Transverse colon (tissue), 4 donors: ENCODE results near the gene SLC2A13. TPM values are rescaled to one million over a fixed set of nuclear protein-coding genes. Genes with fewer than 3 reads are reported as not detected.

Experiments
- DNase-seq: peaks from one replicate; pipeline ENCODE4 v3.0.0-alpha.2; 2019
- H3K27ac ChIP-seq, 4 donors: fragments of 200-600 bp; sonication (generic); 2 replicates each; pipeline ENCODE4 v1.5.1; 2016 to 2018; ENCODE audit warnings: inconsistent platforms in 4 of 4
- H3K27me3 ChIP-seq: fragments of 200-600 bp; sonication (generic); 2 replicates; pipeline ENCODE4 v1.5.1; 2017; ENCODE audit warnings: inconsistent platforms
- H3K36me3 ChIP-seq, 4 donors: fragments of 200-600 bp; sonication (generic); 2 replicates each; pipeline ENCODE4 v1.5.1; 2017 to 2019; ENCODE audit warnings: inconsistent platforms in 4 of 4
- H3K4me1 ChIP-seq, 4 donors: fragments of 200-600 bp; sonication (generic); 2 replicates each; pipeline ENCODE4 v1.5.1; 2017 to 2020; ENCODE audit warnings: inconsistent platforms in 4 of 4
- H3K4me3 ChIP-seq, 4 donors: fragments of 200-600 bp; sonication (generic); 1 replicate in 1 of 4; 2 replicates in 3 of 4; pipeline versions ENCODE4 v1.5.1 to v1.6.1; 2017 to 2019; ENCODE audit warnings: inconsistent platforms in 4 of 4
- H3K9me3 ChIP-seq, 2 donors: fragments of 200-600 bp; sonication (generic); 2 replicates each; pipeline ENCODE4 v1.5.1; 2017 to 2019; ENCODE audit warnings: inconsistent platforms in 2 of 2
- CTCF ChIP-seq, 5 experiments: fragments of 200-600 bp in 3 of 5; fragments of 450-650 bp in 2 of 5; sonication (generic) in 3 of 5; IDR thresholded peaks; 1 replicate in 2 of 5; 2 replicates in 3 of 5; pipeline ENCODE4 v1.5.1; 2016 to 2017; ENCODE audit warnings: antibody characterized with exemption in 5 of 5, inconsistent platforms in 3 of 5, mild to moderate bottlenecking in 2 of 5, moderate library complexity in 1 of 5
- EP300 ChIP-seq: sonication (generic); formaldehyde crosslinking; IDR thresholded peaks from one replicate; pipeline ENCODE4 v1.6.1; 2017; ENCODE audit warnings: antibody characterized with exemption, low read depth
- POLR2A ChIP-seq: fragments of 450-650 bp; IDR thresholded peaks from one replicate; pipeline ENCODE4 v1.6.1; 2016; ENCODE audit warnings: antibody characterized with exemption, mild to moderate bottlenecking, moderate library complexity
- POLR2AphosphoS5 ChIP-seq, 3 donors: sonication (generic); formaldehyde crosslinking; IDR thresholded peaks; one replicate each; pipeline ENCODE4 v1.6.1; 2016; ENCODE audit warnings: antibody characterized with exemption in 3 of 3
- WGBS, 2 donors: methylation state at CpG; one replicate each; pipeline ENCODE4 v1.1.5; 2018; ENCODE audit warnings: low coverage in 1 of 2; 5-methylcytosine and 5-hydroxymethylcytosine counted together
- in situ Hi-C, 4 donors: fragments of 200-750 bp; cut with MboI; loops; one replicate each; pipeline versions ENCODE4 v1.15.0 to v1.15.1; 2017; ENCODE audit warnings: low sequenced_read_pairs in 3 of 4, low pct_ligation_motif_present in 1 of 4, low pct_unique_long_range_greater_than_20kb in 1 of 4
- intact Hi-C: fragments of 100-400 bp; cut with DNase I; formaldehyde crosslinking; loops from one replicate; pipeline ENCODE4 v1.15.1; 2023; ENCODE audit warnings: low total_unique reads
- total RNA-seq, 4 donors: library from RNA; depleted of rRNA; stranded (reverse); fragments of >200 nt; gene quantifications; one replicate each; pipeline ENCODE4 v1.1.0, GENCODE V29; 2016

Gene SLC2A13
- total RNA-seq, 4 donors from 2014 or later = 31.8 to 70.7 (median 46.8) TPM

GRCh38 chr12:39867631-39868327, 238.1 kb downstream of the SLC2A13 start:
- no peak for DNase-seq
- H3K4me1 ChIP-seq = no peaks in the 10 kb centered on the region
- intact Hi-C loops (no loop called here), in situ Hi-C loops (no loop called here)
- WGBS, 2 donors = 77 to 79% methylated on average over 1 of the region's 1 CpG
- no peaks in the 10 kb centered on the region for H3K27me3 ChIP-seq
- no peak overlapping the region for H3K4me3 ChIP-seq
- no peak overlapping the region for H3K27ac ChIP-seq
- H3K36me3 ChIP-seq = no peaks in the 10 kb centered on the region
- TF ChIP-seq EP300 (no peak), POLR2AphosphoS5 (IDR thresholded peaks at IDR 0.05) (no peak), POLR2A (no peak), CTCF (IDR thresholded peaks at IDR 0.05) (no peak)
- H3K9me3 ChIP-seq = no peaks in the 10 kb centered on the region

GRCh38 chr12:39866135-39866534, 239.7 kb downstream of the SLC2A13 start:
- no peak overlapping the region for H3K27ac ChIP-seq
- WGBS, 2 donors = 95 to 97% methylated on average over 6 of the region's 6 CpGs
- no peaks in the 10 kb centered on the region for H3K36me3 ChIP-seq
- intact Hi-C loops = no loop called here
- DNase-seq = no peak
- no peak overlapping the region for H3K4me3 ChIP-seq
- TF ChIP-seq POLR2AphosphoS5 (IDR thresholded peaks at IDR 0.05) (no peak), CTCF (IDR thresholded peaks at IDR 0.05) (no peak), POLR2A (no peak), EP300 (no peak)
- in situ Hi-C loops = no loop called here
- H3K4me1 ChIP-seq = no peaks in the 10 kb centered on the region
- no peaks in the 10 kb centered on the region for H3K27me3 ChIP-seq
- H3K9me3 ChIP-seq = no peaks in the 10 kb centered on the region

GRCh38 chr12:39860695-39861094, 245.2 kb downstream of the SLC2A13 start:
- no peak for TF ChIP-seq POLR2A
- TF ChIP-seq POLR2AphosphoS5 (IDR thresholded peaks at IDR 0.05) = no peak
- TF ChIP-seq EP300 = no peak
- no peak for TF ChIP-seq CTCF (IDR thresholded peaks at IDR 0.05)
- H3K4me3 ChIP-seq = no peak overlapping the region
- H3K9me3 ChIP-seq = no peaks in the 10 kb centered on the region
- H3K27me3 ChIP-seq = no peaks in the 10 kb centered on the region
- intact Hi-C loops (no loop called here), in situ Hi-C loops (no loop called here)
- no peaks in the 10 kb centered on the region for H3K4me1 ChIP-seq
- DNase-seq = no peak
- H3K36me3 ChIP-seq = no peaks in the 10 kb centered on the region
- no peak overlapping the region for H3K27ac ChIP-seq
- 86 to 89% methylated on average over 2 of the region's 2 CpGs for WGBS, 2 donors

- Histone ChIP-seq H3K9me3 (no peaks in the 10 kb centered on the region), H3K27me3 (no peaks in the 10 kb centered on the region), H3K4me1 (no peaks in the 10 kb centered on the region), H3K36me3 (no peaks in the 10 kb centered on the region), H3K27ac (no peak overlapping the region), H3K4me3 (no peak overlapping the region)
- TF ChIP-seq CTCF (IDR thresholded peaks at IDR 0.05) = no peak
- intact Hi-C loops = no loop called here
- in situ Hi-C loops = no loop called here
- 96 to 100% methylated on average over 2 of the region's 2 CpGs for WGBS, 2 donors
- DNase-seq = no peak
Measured at GRCh38 chr12:39853003-39853402, 252.9 kb downstream of the SLC2A13 start.
